ENCODE results near the gene VANGL2.
A peak's percentile ranks its signal among the peaks of the same experiment; 100 is the strongest.

VANGL2 gene

GRCh38 chr1:160406131-160406968 is 6.0 kb downstream of the VANGL2 start:
- FAIRE-seq, result no peak

GRCh38 chr1:160407839-160408801 is 7.8 kb downstream of the VANGL2 start:
- FAIRE-seq, result no peak

DNA sequence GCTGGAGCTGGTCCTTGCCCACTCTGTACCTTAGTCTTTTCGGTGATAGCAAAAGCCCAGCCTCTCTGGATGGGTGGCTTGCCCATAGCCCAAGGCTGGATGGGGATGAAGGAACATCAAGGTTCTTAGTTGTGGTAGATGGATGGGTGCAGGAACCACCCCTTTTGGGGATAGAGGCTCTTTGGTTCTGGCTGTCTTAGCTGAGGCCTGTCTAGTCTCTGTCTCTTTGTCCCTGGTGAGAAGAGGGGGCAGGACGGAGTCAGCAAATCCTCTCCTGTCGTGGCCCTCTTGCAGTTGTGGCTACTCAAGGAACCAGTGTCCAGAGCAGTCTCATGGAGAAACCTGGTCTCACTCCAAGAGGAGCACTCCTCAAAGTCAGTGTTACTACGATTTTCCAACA is 8.5 kb downstream of the VANGL2 start:
- FAIRE-seq, result no peak

DNA sequence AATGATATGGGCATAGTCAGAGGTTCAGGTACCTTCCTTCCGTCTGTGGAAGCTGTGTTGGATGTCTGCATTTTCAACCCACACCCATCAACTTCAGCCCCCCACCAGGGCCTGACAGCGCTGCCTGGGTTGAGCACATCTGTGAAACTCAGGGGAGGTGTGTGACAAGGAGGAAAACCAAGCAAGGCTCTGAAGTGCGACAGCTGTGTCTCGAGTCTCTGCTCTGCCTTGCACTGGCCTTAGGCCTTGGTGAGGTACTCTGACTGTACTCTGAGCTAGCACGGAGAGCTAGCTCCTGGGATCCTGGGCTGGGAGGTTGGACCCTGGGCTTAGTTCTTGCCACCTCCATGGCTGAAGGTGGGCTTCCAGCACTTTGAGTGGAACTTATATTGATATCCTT is 9.1 kb downstream of the VANGL2 start:
- FAIRE-seq, result no peak

GRCh38 chr1:160410406-160411005 is 10.1 kb downstream of the VANGL2 start:
- FAIRE-seq, result no peak

- no peak for FAIRE-seq
These were observed 11.1 kb downstream of the VANGL2 start for GRCh38 chr1:160411271-160412027.

DNA sequence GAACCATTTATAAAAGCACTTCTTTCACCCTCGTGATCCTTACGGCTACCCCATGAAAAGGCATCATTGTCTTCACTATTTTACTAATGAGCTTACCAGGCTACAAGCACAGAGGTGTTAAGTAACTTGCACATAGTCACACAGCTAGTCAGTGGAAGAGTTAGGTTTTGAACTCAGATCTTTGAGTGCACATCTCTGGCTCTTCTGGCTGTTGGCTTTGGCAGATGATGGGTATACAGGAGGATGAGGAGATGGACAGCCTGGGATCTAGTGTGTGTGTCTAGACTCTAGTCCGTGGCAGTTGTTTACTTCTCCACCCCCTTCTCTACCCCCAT is 11.6 kb downstream of the VANGL2 start:
- FAIRE-seq, result no peak

- FAIRE-seq, result no peak
These were observed 13.4 kb downstream of the VANGL2 start for GRCh38 chr1:160413716-160414115.

DNA sequence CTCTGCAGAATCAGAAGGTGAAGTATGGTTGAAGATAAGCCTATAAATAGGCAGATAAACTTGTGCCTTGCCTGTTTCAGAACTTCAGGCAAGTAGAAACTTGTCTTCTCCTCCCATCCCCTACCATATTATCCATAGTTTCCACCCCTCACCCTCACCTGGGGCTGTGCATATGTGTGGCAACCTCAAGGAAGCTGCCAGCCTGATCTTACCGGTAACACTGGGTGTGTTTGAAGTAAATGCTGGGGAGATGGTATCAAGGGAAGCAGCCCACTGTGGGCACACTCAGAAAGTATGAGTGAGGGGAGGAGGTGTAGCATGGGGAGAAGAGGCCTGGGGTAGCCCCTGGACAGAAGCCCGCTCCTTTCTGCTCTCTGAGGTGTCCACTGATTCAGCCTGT is 14.5 kb downstream of the VANGL2 start:
- FAIRE-seq, result no peak

GRCh38 chr1:160415696-160416290 is 15.4 kb downstream of the VANGL2 start:
- no peak for FAIRE-seq

DNA sequence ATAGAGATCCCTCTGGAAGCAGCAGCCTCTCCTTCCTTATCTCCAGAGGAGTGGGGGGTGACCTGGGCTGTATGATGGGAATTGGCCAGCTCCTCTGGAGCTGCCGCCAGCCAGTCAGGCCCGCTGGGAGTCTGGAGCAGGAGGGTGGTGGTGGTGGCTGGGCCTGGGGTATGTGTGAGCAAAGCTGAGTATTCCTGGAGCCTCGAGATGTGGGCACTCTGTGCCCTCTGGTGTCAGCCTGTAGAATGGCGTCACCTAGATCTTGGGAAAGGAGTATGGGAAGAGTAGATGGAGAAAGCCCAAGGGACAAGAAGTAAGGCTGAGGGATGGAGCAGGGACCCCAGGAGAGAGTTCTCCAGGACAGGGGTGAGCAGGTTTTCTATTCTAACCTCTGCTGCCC is 16.0 kb downstream of the VANGL2 start:
- FAIRE-seq, result peak; percentile 37

GRCh38 chr1:160418483-160418882 is 18.1 kb downstream of the VANGL2 start:
- FAIRE-seq, result no peak

DNA sequence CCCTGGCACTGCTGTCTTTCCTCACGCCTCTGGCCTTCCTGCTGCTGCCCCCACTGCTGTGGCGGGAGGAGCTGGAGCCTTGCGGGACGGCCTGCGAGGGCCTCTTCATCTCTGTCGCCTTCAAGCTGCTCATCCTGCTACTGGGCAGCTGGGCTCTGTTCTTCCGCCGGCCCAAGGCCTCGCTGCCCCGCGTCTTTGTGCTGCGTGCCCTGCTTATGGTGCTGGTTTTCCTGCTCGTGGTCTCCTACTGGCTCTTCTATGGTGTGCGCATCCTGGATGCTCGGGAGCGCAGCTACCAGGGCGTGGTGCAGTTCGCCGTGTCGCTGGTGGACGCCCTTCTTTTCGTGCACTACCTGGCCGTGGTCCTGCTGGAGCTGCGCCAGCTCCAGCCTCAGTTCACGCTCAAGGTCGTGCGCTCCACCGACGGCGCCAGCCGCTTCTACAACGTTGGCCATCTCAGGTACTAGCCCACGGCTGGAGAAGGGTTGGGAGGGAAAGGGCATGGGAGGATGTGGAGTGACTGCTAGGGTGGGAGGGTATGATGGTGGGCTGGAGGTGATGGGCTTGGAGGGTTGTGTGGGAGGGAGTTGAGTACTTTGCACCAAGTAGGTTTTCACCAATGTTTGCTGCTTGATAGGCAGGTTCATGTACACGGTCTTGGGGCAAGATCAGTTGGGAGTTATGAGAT is 18.9 kb downstream of the VANGL2 start:
- FAIRE-seq, result no peak

- FAIRE-seq, result no peak
These were observed 19.4 kb downstream of the VANGL2 start for GRCh38 chr1:160419838-160420169.

DNA sequence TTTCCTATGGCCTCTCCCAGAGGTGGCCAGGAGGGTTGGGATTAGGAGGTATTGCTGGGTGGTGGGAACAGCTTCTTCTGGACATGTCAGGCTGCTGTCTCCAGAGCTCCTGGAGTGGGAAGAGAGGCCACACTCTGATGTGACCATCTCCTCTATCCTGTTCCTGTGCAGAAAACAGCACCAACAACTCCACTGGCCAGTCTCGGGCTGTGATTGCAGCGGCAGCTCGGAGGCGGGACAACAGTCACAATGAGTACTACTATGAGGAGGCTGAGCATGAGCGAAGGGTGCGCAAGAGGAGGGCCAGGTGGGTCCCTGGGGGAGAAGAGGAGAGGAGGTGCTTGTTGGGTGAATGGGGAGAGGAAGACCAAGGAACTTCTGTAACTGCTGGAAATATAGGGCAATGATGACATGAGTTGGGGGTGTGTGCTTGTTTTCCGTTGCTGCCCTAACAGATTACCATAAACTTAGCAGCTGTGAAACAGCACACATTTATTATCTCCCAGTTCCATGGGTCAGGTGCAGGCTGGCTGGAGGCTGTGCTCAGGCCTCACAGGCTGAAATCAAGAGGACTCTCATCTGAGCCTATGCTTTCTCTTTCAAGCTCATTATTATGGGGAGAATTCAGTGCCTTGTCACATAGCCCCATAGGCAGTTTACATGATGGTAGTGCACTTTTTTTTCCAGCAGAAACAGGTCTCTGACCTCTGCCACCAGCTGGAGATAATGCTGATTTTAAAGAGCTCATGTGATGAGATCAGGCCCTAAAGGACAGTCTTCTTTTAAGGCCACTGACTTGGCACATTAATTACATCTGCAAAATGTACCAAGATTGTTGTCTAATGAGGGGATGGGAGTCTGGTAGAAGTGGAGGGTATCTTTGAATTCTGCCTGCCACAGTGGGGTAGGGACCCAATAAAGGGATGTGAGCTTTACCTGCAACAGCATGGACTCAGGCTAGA is 20.8 kb downstream of the VANGL2 start:
- no peak for FAIRE-seq

DNA sequence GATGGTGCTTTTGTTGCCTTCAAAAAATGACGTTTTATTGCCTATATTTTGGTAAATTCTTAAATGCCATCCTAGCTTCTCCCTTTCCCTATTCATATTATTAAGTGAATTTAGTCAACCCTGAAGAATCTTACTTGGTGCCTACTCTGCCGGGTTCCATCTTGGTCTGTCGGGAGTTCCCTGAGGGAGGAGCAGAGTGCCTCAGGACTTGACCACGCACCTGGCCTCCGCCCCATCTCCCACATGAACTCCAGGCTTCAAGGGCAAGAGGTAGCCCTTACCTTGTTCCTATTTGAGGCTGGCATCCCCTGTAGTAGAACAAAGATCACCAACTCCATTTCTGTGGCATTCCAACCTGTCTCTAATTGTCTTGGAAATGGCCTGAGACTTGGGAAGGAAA is 21.5 kb downstream of the VANGL2 start:
- no peak for FAIRE-seq

- no peak for FAIRE-seq
These were observed 23.6 kb downstream of the VANGL2 start for GRCh38 chr1:160423966-160424365.

- no peak for FAIRE-seq
These were observed 25.5 kb downstream of the VANGL2 start for GRCh38 chr1:160425847-160426246.

- no peak for FAIRE-seq
These were observed 27.3 kb downstream of the VANGL2 start for GRCh38 chr1:160427625-160428024.

- no peak for FAIRE-seq
These were observed 27.7 kb downstream of the VANGL2 start for GRCh38 chr1:160428053-160428452.

DNA sequence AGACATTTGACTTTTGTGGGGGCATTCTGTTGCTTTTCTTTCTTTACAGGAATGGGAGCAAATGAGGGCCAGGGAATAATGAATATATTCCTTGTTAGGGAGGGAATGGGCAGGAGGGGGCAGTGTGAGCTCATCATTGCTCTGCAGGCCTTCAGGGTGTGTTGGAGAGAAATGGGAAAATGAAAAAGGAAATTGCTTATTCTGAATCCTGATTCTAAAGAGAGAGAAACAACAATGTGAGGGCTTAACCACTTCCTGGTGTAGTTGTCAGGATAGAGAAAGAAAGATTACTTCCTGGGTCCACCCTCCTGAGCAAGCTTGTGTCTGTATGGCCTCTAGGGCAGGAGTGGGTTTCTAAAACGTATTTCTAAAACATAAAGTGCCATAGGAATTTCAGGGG is 28.3 kb downstream of the VANGL2 start:
- FAIRE-seq, result peak; percentile 96
